Calu3 (cell line): ENCODE results near the gene NMRK1. TPM values are rescaled to one million over a fixed set of nuclear protein-coding genes. Genes with fewer than 3 reads are reported as not detected.

Experiments
- BruUV-seq: library from RNA; stranded (reverse); fragments of 400-500 nt; replicated peaks from 2 replicates; lab custom pipeline; 2021; lab: Mats Ljungman, UMichigan
- CTCF ChIA-PET: fragments of 300-600 bp; sonication (Branson Sonifier 250); formaldehyde crosslinking; loops from one replicate; lab custom pipeline; 2022; ENCODE audit warnings: antibody characterized with exemption; lab: Charles Lee
- DNase-seq: peaks from one replicate; pipeline ENCODE4 v3.0.0; 2022
- H3K27ac Mint-ChIP-seq: one replicate; pipeline ENCODE4 v1.8.0; 2022; ENCODE audit warnings: mixed read lengths; ENCODE audit not compliant: unreplicated experiment
- H3K27me3 Mint-ChIP-seq: one replicate; pipeline ENCODE4 v1.8.0; 2022; ENCODE audit warnings: mixed read lengths; ENCODE audit not compliant: unreplicated experiment
- H3K36me3 Mint-ChIP-seq: one replicate; pipeline ENCODE4 v1.8.0; 2022; ENCODE audit warnings: mild to moderate bottlenecking, moderate library complexity, mixed read lengths; ENCODE audit not compliant: insufficient read depth, unreplicated experiment
- H3K4me1 Mint-ChIP-seq: one replicate; pipeline ENCODE4 v1.8.0; 2022; ENCODE audit warnings: mild to moderate bottlenecking, low read depth, mixed read lengths; ENCODE audit not compliant: unreplicated experiment
- H3K4me3 Mint-ChIP-seq: one replicate; pipeline ENCODE4 v1.8.0; 2022; ENCODE audit warnings: mild to moderate bottlenecking, low read depth, moderate library complexity, mixed read lengths; ENCODE audit not compliant: unreplicated experiment
- H3K9me3 Mint-ChIP-seq: one replicate; pipeline ENCODE4 v1.8.0; 2022; ENCODE audit warnings: low read depth, mixed read lengths; ENCODE audit not compliant: unreplicated experiment
- CTCF ChIP-seq: fragments of 200-600 bp; IDR thresholded peaks from one replicate; pipeline ENCODE4 v1.8.0; 2022; ENCODE audit warnings: antibody characterized with exemption; ENCODE audit not compliant: unreplicated experiment
- intact Hi-C: fragments of 100-400 bp; cut with micrococcal nuclease; formaldehyde crosslinking; loops from one replicate; pipeline ENCODE4 v1.10.0; 2022; ENCODE audit not compliant: unreplicated experiment
- total RNA-seq: library from RNA; stranded (reverse); gene quantifications from 2 replicates; pipeline ENCODE4 v1.2.3, GENCODE V29; 2022

Gene NMRK1
- total RNA-seq, 1 experiment from 2014 or later: 12.4 TPM

GRCh38 chr9:75092766-75093165 lies 4.8 kb upstream of the NMRK1 start:
- Mint-ChIP-seq H3K9me3 (no peaks in the 10 kb centered on the region), H3K27me3 (no peaks in the 10 kb centered on the region), H3K27ac (no peak overlapping the region), H3K4me3 (no peak overlapping the region), H3K36me3 (peaks cover 18% of the 10 kb centered on the region), H3K4me1 (no peaks in the 10 kb centered on the region)
- DNase-seq: no peak
- no peak for TF ChIP-seq CTCF
- CTCF ChIA-PET: no interaction called here
- intact Hi-C loops: no loop called here
- no TSS peak for BruUV-seq

GRCh38 chr9:75090579-75090978 lies 2.6 kb upstream of the NMRK1 start:
- Mint-ChIP-seq H3K36me3 (peaks cover 31% of the 10 kb centered on the region), H3K27ac (no peak overlapping the region), H3K9me3 (no peaks in the 10 kb centered on the region), H3K4me1 (no peaks in the 10 kb centered on the region), H3K27me3 (no peaks in the 10 kb centered on the region), H3K4me3 (no peak overlapping the region)
- DNase-seq: no peak
- intact Hi-C loops: no loop called here
- BruUV-seq: no TSS peak
- CTCF ChIA-PET: no interaction called here
- TF ChIP-seq CTCF: no peak

GRCh38 chr9:75089373-75089766 lies 1.4 kb upstream of the NMRK1 start:
- Mint-ChIP-seq H3K4me1 (no peaks in the 10 kb centered on the region), H3K4me3 (peak overlapping the region; percentile 98), H3K27me3 (no peaks in the 10 kb centered on the region), H3K27ac (peak overlapping the region; percentile 76), H3K36me3 (peaks cover 31% of the 10 kb centered on the region), H3K9me3 (no peaks in the 10 kb centered on the region)
- TSS peak; percentile 33 for BruUV-seq
- intact Hi-C loops: loop anchor here (10.0 kb wide), 1 partner anchor 95 kb away; no protein-coding TSS in a partner anchor
- CTCF ChIA-PET: interaction anchor here (0.7 kb wide), 1 partner anchor 11 kb away, joined by 4 read pairs; no protein-coding TSS in a partner anchor
- no peak for DNase-seq
- TF ChIP-seq CTCF: no peak

GRCh38 chr9:75088646-75089372 lies 854 bp upstream of the NMRK1 start:
- DNase-seq: peak; percentile 70
- H3K4me1 Mint-ChIP-seq: peaks cover 4% of the 10 kb centered on the region
- intact Hi-C loops: loop anchor here (10.0 kb wide), 1 partner anchor 96 kb away; no protein-coding TSS in a partner anchor
- H3K27ac Mint-ChIP-seq: peak overlapping the region; percentile 76
- no peaks in the 10 kb centered on the region for H3K27me3 Mint-ChIP-seq
- H3K4me3 Mint-ChIP-seq: peak overlapping the region; percentile 98
- CTCF ChIA-PET: interaction anchor here (0.7 to 1.4 kb wide), 2 partner anchors 60 to 137 kb away, joined by 3 to 6 read pairs; partner anchors contain the start of genes C9orf40 and CARNMT1
- no peak for TF ChIP-seq CTCF
- no peaks in the 10 kb centered on the region for H3K9me3 Mint-ChIP-seq
- H3K36me3 Mint-ChIP-seq: peaks cover 31% of the 10 kb centered on the region
- BruUV-seq: no TSS peak
